ENCODE results near the gene SYNE2. TPM values are rescaled to one million over a fixed set of nuclear protein-coding genes. Genes with fewer than 3 reads are reported as not detected.

SYNE2 gene
- total and polyA plus RNA-seq, 2 of the 8 experiments (the other 6 are each of a cell fraction or from before 2014, with no cell fraction given), result 32.6 to 46.1 TPM

- Histone ChIP-seq H3K23me2 (ENCODE audit: low read depth, low read length) (peaks cover 3% of the 10 kb centered on the region; the same call in 1 of the 2 replicates), H3K36me3 (ENCODE audit: control insufficient read depth in 2 of 4, insufficient read depth in 4 of 4, low read length in 3 of 4) (peaks cover 0 to 7% (median 3%) of the 10 kb centered on the region in 4 experiments; a peak in 3 of 8 replicates), H4K20me1 (replicated peaks in 1 of 2; ENCODE audit: control insufficient read depth in 1 of 2, insufficient read depth in 2 of 2, low read length in 2 of 2) (peaks cover 0 to 4% of the 10 kb centered on the region in 2 experiments), H3K4me2 (ENCODE audit: insufficient read depth in 1 of 2, low read depth in 2 of 2, low read length in 2 of 2) (no peak overlapping the region), H2AK5ac (ENCODE audit: low read depth, low read length) (no peak overlapping the region), H3K23ac (ENCODE audit: insufficient read length) (no peak overlapping the region), H4K8ac (ENCODE audit: extremely low read depth, insufficient read depth, low read length) (no peak overlapping the region), H3K9me3 (ENCODE audit: insufficient read depth in 2 of 2, low read depth in 1 of 2, low read length in 1 of 2) (no peaks in the 10 kb centered on the region), H3K18ac (ENCODE audit: extremely low read depth, low read length) (no peak overlapping the region), H4K91ac (replicated peaks; ENCODE audit: insufficient read length, low read length) (no peak overlapping the region), H2BK20ac (ENCODE audit: low read length) (no peak overlapping the region), H3K4me1 (replicated peaks in 1 of 4; ENCODE audit: control insufficient read depth in 3 of 4, insufficient read depth in 4 of 4, low read length in 3 of 4) (no peaks in the 10 kb centered on the region), H3K14ac (ENCODE audit: insufficient read length) (no peak overlapping the region), H3K56ac (replicated peaks; ENCODE audit: insufficient read length, low read depth, low read length) (no peak overlapping the region), H2BK5ac (ENCODE audit: low read depth, low read length) (no peak overlapping the region), H2BK15ac (ENCODE audit: low read length) (no peak overlapping the region), H2BK120ac (replicated peaks; ENCODE audit: low read depth, low read length) (no peak overlapping the region), H3K79me2 (ENCODE audit: control insufficient read depth in 1 of 2, insufficient read depth in 2 of 2, low read length in 2 of 2) (no peaks in the 10 kb centered on the region; a peak in 2 of 4 replicates), H3K4me3 (ENCODE audit: extremely low read depth in 1 of 4, insufficient read depth in 2 of 4, low read depth in 3 of 4, low read length in 4 of 4) (no peak overlapping the region), H3K9ac (replicated peaks in 1 of 4; ENCODE audit: extremely low read depth in 1 of 4, low read depth in 3 of 4, low read length in 3 of 4) (no peak overlapping the region), H2BK12ac (ENCODE audit: low read depth, low read length) (no peak overlapping the region), H3K79me1 (ENCODE audit: low read depth, low read length) (no peaks in the 10 kb centered on the region), H3K27me3 (replicated peaks in 1 of 4; ENCODE audit: control insufficient read depth in 3 of 4, extremely low read depth in 1 of 4, insufficient read depth in 3 of 4, low read length in 3 of 4) (no peaks in the 10 kb centered on the region; a peak in 1 of 7 replicates), H2AFZ (ENCODE audit: low read length) (no peak overlapping the region), H3K27ac (ENCODE audit: low read depth, low read length) (no peak overlapping the region), H4K5ac (ENCODE audit: insufficient read length, low read depth, low read length) (no peak overlapping the region), H3K4ac (replicated peaks; ENCODE audit: insufficient read length, low read depth, low read length) (no peak overlapping the region)
- CTCF ChIA-PET (ENCODE audit: partially characterized antibody), result no interaction called here
- DNase-seq (ENCODE audit: low read depth in 1 of 2, low spot score in 2 of 2) (no peak), FAIRE-seq (no peak)
- 86% methylated on average over 3 of the region's 3 CpGs; no CpG with 5 or more reads in 1 of the 2 experiments for whole genome bisulfite sequencing, 2 experiments (ENCODE audit: extremely low coverage in 1 of 2, insufficient coverage in 1 of 2, insufficient read length in 1 of 2, insufficient replicate concordance in 2 of 2, low coverage in 1 of 2, low lambda C conversion rate in 2 of 2, missing lambda C conversion rate in 1 of 2)
- POLR2A ChIA-PET (ENCODE audit: partially characterized antibody), result no interaction called here
- no peak for TF ChIP-seq EZH2 (IDR thresholded peaks at IDR 0.05; ENCODE audit: low read depth, low read length, severe bottlenecking)
- no peak for TF ChIP-seq SP2 (IDR thresholded peaks at IDR 0.05; ENCODE audit: low read length)
- TF ChIP-seq MAFK (IDR thresholded peaks at IDR 0.05; ENCODE audit: low read depth, low read length), result no peak
- no peak for TF ChIP-seq SUZ12 (IDR thresholded peaks at IDR 0.05; ENCODE audit: low read length)
- TF ChIP-seq GABPA (IDR thresholded peaks at IDR 0.05; ENCODE audit: borderline replicate concordance, insufficient read depth, low read length), result no peak
- no peak for TF ChIP-seq TEAD4 (IDR thresholded peaks at IDR 0.05; ENCODE audit: low read depth, low read length)
- no peak for TF ChIP-seq USF2 (IDR thresholded peaks at IDR 0.05; ENCODE audit: low read length)
- no peak for TF ChIP-seq TCF12 (IDR thresholded peaks at IDR 0.05; ENCODE audit: low read depth, low read length)
- no peak for TF ChIP-seq HDAC2 (IDR thresholded peaks at IDR 0.05; ENCODE audit: borderline replicate concordance in 1 of 2, low read depth in 2 of 2, low read length in 2 of 2)
- no peak for TF ChIP-seq POLR2AphosphoS5 (IDR thresholded peaks at IDR 0.05; ENCODE audit: low read depth, low read length)
- no peak for TF ChIP-seq TAF1 (IDR thresholded peaks at IDR 0.05; ENCODE audit: low read depth, low read length)
- TF ChIP-seq CBX5 (IDR thresholded peaks at IDR 0.05; ENCODE audit: low read depth, low read length), result no peak
- no peak for TF ChIP-seq RXRA (IDR thresholded peaks at IDR 0.05; ENCODE audit: insufficient read depth, low read depth, low read length)
- TF ChIP-seq POU5F1 (IDR thresholded peaks at IDR 0.05; ENCODE audit: low read depth, low read length), result no peak
Observed at GRCh38 chr14:63941023-63941422, 88.2 kb downstream of the SYNE2 start.

Data from H1 (cell line).